Chondrocyte (in vitro differentiated cells): ENCODE data around the gene CTAGE9. TPM values are rescaled to one million over a fixed set of nuclear protein-coding genes. Genes with fewer than 3 reads are reported as not detected.
"Not testable (repeated sequence)": the region's sequence is repeated elsewhere in the genome, so short reads cannot be mapped to it uniquely, and the experiment has no call there.

Experiments
- DNase-seq: peaks from one replicate; pipeline ENCODE4 v3.0.0; 2021; ENCODE audit warnings: mixed read lengths, low spot score
- H3K27ac Mint-ChIP-seq: one replicate; pipeline ENCODE4 v1.8.0; 2021; ENCODE audit warnings: mild to moderate bottlenecking, moderate library complexity, mixed read lengths; ENCODE audit not compliant: unreplicated experiment
- H3K27me3 Mint-ChIP-seq: 2 replicates; pipeline ENCODE4 v1.8.0; 2021; ENCODE audit warnings: low read depth, mixed read lengths
- H3K36me3 Mint-ChIP-seq: 2 replicates; pipeline ENCODE4 v1.8.0; 2021; ENCODE audit warnings: low read depth, mixed read lengths
- H3K4me1 Mint-ChIP-seq: 2 replicates; pipeline ENCODE4 v1.8.0; 2021; ENCODE audit warnings: low read depth, mild to moderate bottlenecking, mixed read lengths
- H3K4me3 Mint-ChIP-seq: one replicate; pipeline ENCODE4 v1.8.0; 2021; ENCODE audit warnings: mild to moderate bottlenecking, moderate library complexity, mixed read lengths; ENCODE audit not compliant: unreplicated experiment
- H3K9me3 Mint-ChIP-seq: 2 replicates; pipeline ENCODE4 v1.8.0; 2021; ENCODE audit warnings: low read depth, mixed read lengths
- total RNA-seq: library from RNA; stranded (reverse); gene quantifications from 3 replicates; pipeline ENCODE4 v1.2.1, GENCODE V29; 2021
- TF ChIP-seq, protein P1 (sequence below): fragments of 200-600 bp; sonication (generic); IDR thresholded peaks from 2 replicates; pipeline ENCODE4 v1.5.0; 2021; ENCODE audit warnings: antibody characterized with exemption, mild to moderate bottlenecking, moderate library complexity

Gene CTAGE9
- total RNA-seq, 1 donor from 2014 or later: not detected

DNA sequence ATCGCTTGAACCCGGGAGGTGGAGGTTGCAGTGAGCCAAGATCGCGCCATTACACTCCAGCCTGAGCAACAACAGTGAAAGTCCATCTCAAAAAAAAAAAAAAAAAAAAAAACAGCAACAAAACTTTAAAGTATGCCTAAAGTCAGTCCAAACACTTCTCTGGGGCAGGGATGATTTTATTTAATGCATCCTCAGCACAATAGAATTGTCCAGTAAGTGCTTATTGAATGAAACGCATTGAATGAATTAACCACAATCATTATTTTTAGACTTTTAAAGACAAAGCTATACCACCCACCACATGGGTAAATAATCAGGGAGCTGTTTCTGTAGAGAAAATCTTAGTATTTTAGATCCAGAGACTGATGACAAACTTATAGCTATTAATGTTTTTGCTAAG lies 16.6 kb upstream of the CTAGE9 start:
- H3K4me1 Mint-ChIP-seq: peaks cover 9% of the 10 kb centered on the region
- H3K27ac Mint-ChIP-seq: no peak overlapping the region
- H3K36me3 Mint-ChIP-seq: peaks cover 3% of the 10 kb centered on the region
- peaks cover 10% of the 10 kb centered on the region for H3K9me3 Mint-ChIP-seq
- TF ChIP-seq, protein P1, sequence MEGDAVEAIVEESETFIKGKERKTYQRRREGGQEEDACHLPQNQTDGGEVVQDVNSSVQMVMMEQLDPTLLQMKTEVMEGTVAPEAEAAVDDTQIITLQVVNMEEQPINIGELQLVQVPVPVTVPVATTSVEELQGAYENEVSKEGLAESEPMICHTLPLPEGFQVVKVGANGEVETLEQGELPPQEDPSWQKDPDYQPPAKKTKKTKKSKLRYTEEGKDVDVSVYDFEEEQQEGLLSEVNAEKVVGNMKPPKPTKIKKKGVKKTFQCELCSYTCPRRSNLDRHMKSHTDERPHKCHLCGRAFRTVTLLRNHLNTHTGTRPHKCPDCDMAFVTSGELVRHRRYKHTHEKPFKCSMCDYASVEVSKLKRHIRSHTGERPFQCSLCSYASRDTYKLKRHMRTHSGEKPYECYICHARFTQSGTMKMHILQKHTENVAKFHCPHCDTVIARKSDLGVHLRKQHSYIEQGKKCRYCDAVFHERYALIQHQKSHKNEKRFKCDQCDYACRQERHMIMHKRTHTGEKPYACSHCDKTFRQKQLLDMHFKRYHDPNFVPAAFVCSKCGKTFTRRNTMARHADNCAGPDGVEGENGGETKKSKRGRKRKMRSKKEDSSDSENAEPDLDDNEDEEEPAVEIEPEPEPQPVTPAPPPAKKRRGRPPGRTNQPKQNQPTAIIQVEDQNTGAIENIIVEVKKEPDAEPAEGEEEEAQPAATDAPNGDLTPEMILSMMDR: no peak
- H3K27me3 Mint-ChIP-seq: no peaks in the 10 kb centered on the region
- H3K4me3 Mint-ChIP-seq: no peak overlapping the region
- no peak for DNase-seq

DNA sequence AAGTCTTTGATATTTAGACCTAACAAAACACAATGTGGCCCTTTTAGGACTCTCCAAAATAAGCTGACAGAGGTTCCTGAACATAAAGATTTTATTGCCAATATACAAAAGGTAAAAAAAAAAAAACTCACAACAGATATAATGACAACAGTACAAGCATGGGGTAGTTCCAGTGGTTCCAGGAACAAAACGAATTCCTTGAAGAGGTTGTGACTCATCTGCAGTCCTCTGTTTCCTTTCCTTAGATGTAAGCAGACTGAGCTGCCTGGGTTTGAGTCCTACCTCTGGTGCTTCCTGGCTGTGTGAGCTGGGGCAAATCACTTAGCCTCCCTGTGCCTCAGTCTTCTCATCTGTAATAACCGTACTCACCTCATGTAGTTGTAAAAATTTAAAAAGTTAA lies 13.3 kb upstream of the CTAGE9 start:
- Mint-ChIP-seq H3K4me3 (no peak overlapping the region), H3K27ac (no peak overlapping the region), H3K36me3 (no peaks in the 10 kb centered on the region), H3K27me3 (no peaks in the 10 kb centered on the region), H3K9me3 (peaks cover 5% of the 10 kb centered on the region), H3K4me1 (peaks cover 9% of the 10 kb centered on the region)
- TF ChIP-seq, protein P1: no peak
- no peak for DNase-seq

DNA sequence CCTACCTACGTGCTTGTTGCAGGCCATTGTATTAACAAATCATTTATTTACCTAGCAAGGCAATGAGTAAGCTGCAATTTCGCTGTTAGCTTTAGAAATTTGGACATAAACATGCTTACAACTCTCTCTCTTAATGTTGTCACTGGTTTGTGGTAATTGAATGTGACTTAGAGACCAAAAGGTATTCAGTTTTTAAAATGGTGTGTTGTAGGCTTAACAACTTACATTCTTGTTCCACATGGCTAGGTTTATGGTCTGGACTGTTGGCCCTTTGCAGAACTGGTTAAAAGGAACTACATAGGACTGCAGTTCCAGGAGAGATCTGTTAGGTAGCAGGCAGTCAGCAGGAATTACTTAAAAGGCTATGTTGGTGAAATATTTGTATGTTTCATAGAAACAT lies 10.3 kb upstream of the CTAGE9 start:
- Mint-ChIP-seq H3K27ac (no peak overlapping the region), H3K4me3 (no peak overlapping the region), H3K9me3 (no peaks in the 10 kb centered on the region), H3K36me3 (no peaks in the 10 kb centered on the region), H3K4me1 (no peaks in the 10 kb centered on the region), H3K27me3 (no peaks in the 10 kb centered on the region)
- no peak for DNase-seq
- TF ChIP-seq, protein P1: no peak

DNA sequence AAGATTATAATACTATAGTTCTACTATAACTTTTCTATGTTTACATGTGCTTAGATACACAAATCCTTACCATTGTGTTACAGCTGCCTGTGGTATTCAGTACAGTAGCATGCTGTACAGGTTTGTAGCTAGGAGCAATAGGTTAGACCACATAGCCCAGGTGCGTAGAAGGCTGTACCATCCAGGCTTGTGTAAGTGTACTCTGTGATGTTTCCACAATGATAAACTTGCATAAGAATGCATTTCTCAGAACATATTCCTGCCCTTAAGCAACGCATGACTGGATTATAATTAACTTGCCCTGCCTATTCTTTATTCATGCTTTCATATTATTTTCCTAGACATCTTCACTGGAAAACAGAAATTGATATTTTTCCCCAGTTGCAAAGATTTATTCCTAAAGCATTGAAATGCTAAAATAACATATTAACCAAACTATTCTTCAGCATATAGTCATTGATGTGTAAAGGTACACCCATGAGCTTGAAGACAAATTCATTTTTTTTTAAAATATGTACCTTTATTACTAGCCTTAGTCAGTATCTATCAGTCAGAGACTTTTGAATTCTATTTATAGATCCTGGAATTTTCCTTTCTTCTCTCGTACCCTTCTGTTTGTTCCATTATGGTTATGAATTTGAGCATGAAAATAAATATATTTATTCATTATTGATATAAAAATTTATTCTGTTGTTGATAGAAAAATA lies 7.2 kb upstream of the CTAGE9 start:
- no peak overlapping the region for H3K4me3 Mint-ChIP-seq

DNA sequence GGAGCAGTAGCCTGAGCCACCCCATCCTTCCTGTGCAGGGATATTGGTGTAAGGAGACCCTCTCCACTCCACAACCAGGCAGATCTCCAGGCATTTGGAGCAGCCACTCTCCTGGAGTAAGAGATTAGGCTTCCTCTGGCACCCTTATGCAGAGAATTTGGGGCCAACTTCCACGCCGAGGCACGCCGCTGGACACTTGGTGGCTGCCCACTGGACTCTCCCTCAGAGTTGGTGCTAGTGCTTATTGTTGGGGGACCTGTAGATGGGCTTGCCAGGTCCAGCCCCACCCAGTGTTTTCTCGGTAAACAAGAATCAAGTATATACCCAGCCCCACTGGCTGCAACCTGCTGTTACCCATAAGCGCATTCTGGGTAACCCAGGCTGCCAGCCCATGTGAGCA lies 4.8 kb upstream of the CTAGE9 start:
- not testable (repeated sequence) for H3K4me3 Mint-ChIP-seq, H3K27ac Mint-ChIP-seq, H3K36me3 Mint-ChIP-seq, H3K4me1 Mint-ChIP-seq, H3K9me3 Mint-ChIP-seq, H3K27me3 Mint-ChIP-seq, DNase-seq

More for the DNA sequence above, 7.2 kb upstream of the CTAGE9 start:
- Mint-ChIP-seq H3K36me3 (no peaks in the 10 kb centered on the region), H3K9me3 (no peaks in the 10 kb centered on the region), H3K27ac (no peak overlapping the region), H3K4me1 (no peaks in the 10 kb centered on the region), H3K27me3 (no peaks in the 10 kb centered on the region)
- DNase-seq: no peak
- TF ChIP-seq, protein P1: no peak

DNA sequence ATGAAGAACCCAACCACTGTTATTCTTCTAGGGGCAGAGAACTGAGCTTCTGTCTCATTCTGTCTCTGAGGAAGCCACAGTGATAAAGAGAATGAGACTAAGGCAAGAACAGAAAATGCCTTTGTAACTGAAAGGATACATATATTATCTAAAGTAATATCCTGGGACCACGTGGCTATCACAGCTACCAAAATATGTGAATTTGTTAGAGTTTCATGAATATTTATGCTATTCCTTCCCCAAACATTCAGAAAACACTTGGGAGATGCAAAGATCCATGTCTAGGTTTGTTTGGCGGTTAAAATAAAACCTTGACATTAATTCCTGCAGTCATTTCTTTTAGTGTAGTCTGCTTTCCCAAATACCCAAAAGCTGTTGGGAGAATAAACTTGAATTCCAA lies 6.9 kb downstream of the CTAGE9 start:
- not testable (repeated sequence) for H3K36me3 Mint-ChIP-seq, H3K4me1 Mint-ChIP-seq, H3K4me3 Mint-ChIP-seq, H3K27ac Mint-ChIP-seq, DNase-seq, H3K9me3 Mint-ChIP-seq, H3K27me3 Mint-ChIP-seq

DNA sequence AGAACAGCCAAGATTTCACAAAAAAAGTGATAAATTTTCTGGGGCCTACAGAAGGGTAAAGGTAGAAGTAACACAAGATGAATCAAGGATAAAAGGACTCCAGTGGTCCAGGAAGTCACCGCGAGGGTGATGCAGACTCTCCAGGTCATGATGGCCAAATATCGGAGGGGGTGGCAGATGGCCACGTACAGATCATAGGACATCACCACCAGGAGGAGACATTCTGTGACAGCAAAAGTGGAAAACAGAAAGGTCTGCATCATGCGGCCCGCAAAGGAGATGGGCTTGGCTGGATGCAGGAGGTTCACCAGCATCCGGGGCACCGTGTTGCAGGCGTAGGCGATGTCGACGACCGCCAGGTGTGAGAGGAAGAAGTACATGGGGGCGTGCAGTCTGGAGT lies 10.0 kb downstream of the CTAGE9 start:
- not testable (repeated sequence) for H3K4me3 Mint-ChIP-seq, DNase-seq, H3K36me3 Mint-ChIP-seq, H3K27ac Mint-ChIP-seq, H3K4me1 Mint-ChIP-seq, H3K9me3 Mint-ChIP-seq, H3K27me3 Mint-ChIP-seq
